Measurements from ENCODE around the gene LAPTM5. TPM values are rescaled to one million over a fixed set of nuclear protein-coding genes. Genes with fewer than 3 reads are reported as not detected.
"Not testable (repeated sequence)": the region's sequence is repeated elsewhere in the genome, so short reads cannot be mapped to it uniquely, and the experiment has no call there.

LAPTM5 gene
- total RNA-seq, 1 donor from 2014 or later: 189 TPM

- Mint-ChIP-seq H3K9me3 (no peaks in the 10 kb centered on the region), H3K27ac (no peak overlapping the region), H3K4me3 (ENCODE audit: low read depth) (no peak overlapping the region), H3K4me1 (ENCODE audit: low read depth) (peaks cover 8% of the 10 kb centered on the region), H3K36me3 (ENCODE audit: low read depth) (no peaks in the 10 kb centered on the region), H3K27me3 (ENCODE audit: low read depth) (peaks cover 14% of the 10 kb centered on the region)
- intact Hi-C loops (cut with micrococcal nuclease): no loop called here
- no peak for DNase-seq (ENCODE audit: low spot score)
Observed at GRCh38 chr1:30793209-30793608, 35.6 kb upstream of the LAPTM5 start.

- Mint-ChIP-seq H3K4me1 (ENCODE audit: low read depth) (peaks cover 5% of the 10 kb centered on the region), H3K4me3 (ENCODE audit: low read depth) (no peak overlapping the region), H3K27me3 (ENCODE audit: low read depth) (peaks cover 14% of the 10 kb centered on the region), H3K9me3 (no peaks in the 10 kb centered on the region), H3K36me3 (ENCODE audit: low read depth) (no peaks in the 10 kb centered on the region), H3K27ac (no peak overlapping the region)
- intact Hi-C loops (cut with micrococcal nuclease): no loop called here
- no peak for DNase-seq (ENCODE audit: low spot score)
Observed at GRCh38 chr1:30791868-30792267, 34.3 kb upstream of the LAPTM5 start.

GRCh38 chr1:30790850-30791778, 33.5 kb upstream of the LAPTM5 start:
- Mint-ChIP-seq H3K4me1 (ENCODE audit: low read depth) (peaks cover 5% of the 10 kb centered on the region), H3K36me3 (ENCODE audit: low read depth) (no peaks in the 10 kb centered on the region), H3K27ac (no peak overlapping the region), H3K4me3 (ENCODE audit: low read depth) (no peak overlapping the region), H3K9me3 (no peaks in the 10 kb centered on the region), H3K27me3 (ENCODE audit: low read depth) (peaks cover 14% of the 10 kb centered on the region)
- no peak for DNase-seq (ENCODE audit: low spot score)
- intact Hi-C loops (cut with micrococcal nuclease): no loop called here

GRCh38 chr1:30790256-30790525, 32.6 kb upstream of the LAPTM5 start:
- H3K9me3 Mint-ChIP-seq; H3K36me3 Mint-ChIP-seq (ENCODE audit: low read depth); DNase-seq (ENCODE audit: low spot score); intact Hi-C loops (cut with micrococcal nuclease); H3K27ac Mint-ChIP-seq; H3K4me1 Mint-ChIP-seq (ENCODE audit: low read depth); H3K4me3 Mint-ChIP-seq (ENCODE audit: low read depth): not testable (repeated sequence)
- peaks cover 14% of the 10 kb centered on the region for H3K27me3 Mint-ChIP-seq (ENCODE audit: low read depth)

GRCh38 chr1:30789388-30790255, 32.0 kb upstream of the LAPTM5 start:
- intact Hi-C loops (cut with micrococcal nuclease): no loop called here
- H3K36me3 Mint-ChIP-seq (ENCODE audit: low read depth): no peaks in the 10 kb centered on the region
- no peak for DNase-seq (ENCODE audit: low spot score)
- no peak overlapping the region for H3K27ac Mint-ChIP-seq
- H3K27me3 Mint-ChIP-seq (ENCODE audit: low read depth): peaks cover 17% of the 10 kb centered on the region
- H3K4me1 Mint-ChIP-seq (ENCODE audit: low read depth): peaks cover 5% of the 10 kb centered on the region
- no peak overlapping the region for H3K4me3 Mint-ChIP-seq (ENCODE audit: low read depth)
- no peaks in the 10 kb centered on the region for H3K9me3 Mint-ChIP-seq

- H3K36me3 Mint-ChIP-seq (ENCODE audit: low read depth): no peaks in the 10 kb centered on the region
- no peak for DNase-seq (ENCODE audit: low spot score)
- no peak overlapping the region for H3K4me3 Mint-ChIP-seq (ENCODE audit: low read depth)
- H3K27ac Mint-ChIP-seq: no peak overlapping the region
- peaks cover 5% of the 10 kb centered on the region for H3K4me1 Mint-ChIP-seq (ENCODE audit: low read depth)
- intact Hi-C loops (cut with micrococcal nuclease): no loop called here
- no peaks in the 10 kb centered on the region for H3K9me3 Mint-ChIP-seq
- peaks cover 17% of the 10 kb centered on the region for H3K27me3 Mint-ChIP-seq (ENCODE audit: low read depth)
Observed at GRCh38 chr1:30788580-30789387, 31.2 kb upstream of the LAPTM5 start.

- H3K4me1 Mint-ChIP-seq (ENCODE audit: low read depth): peaks cover 5% of the 10 kb centered on the region
- H3K27me3 Mint-ChIP-seq (ENCODE audit: low read depth): peaks cover 16% of the 10 kb centered on the region
- intact Hi-C loops (cut with micrococcal nuclease): no loop called here
- H3K9me3 Mint-ChIP-seq: no peaks in the 10 kb centered on the region
- H3K27ac Mint-ChIP-seq: no peak overlapping the region
- H3K4me3 Mint-ChIP-seq (ENCODE audit: low read depth): no peak overlapping the region
- H3K36me3 Mint-ChIP-seq (ENCODE audit: low read depth): no peaks in the 10 kb centered on the region
- DNase-seq (ENCODE audit: low spot score): no peak
Observed at GRCh38 chr1:30787856-30788495, 30.4 kb upstream of the LAPTM5 start.

GRCh38 chr1:30787266-30787665, 29.7 kb upstream of the LAPTM5 start:
- H3K9me3 Mint-ChIP-seq: no peaks in the 10 kb centered on the region
- H3K36me3 Mint-ChIP-seq (ENCODE audit: low read depth): no peaks in the 10 kb centered on the region
- intact Hi-C loops (cut with micrococcal nuclease): no loop called here
- DNase-seq (ENCODE audit: low spot score): no peak
- H3K4me1 Mint-ChIP-seq (ENCODE audit: low read depth): peaks cover 8% of the 10 kb centered on the region
- peaks cover 14% of the 10 kb centered on the region for H3K27me3 Mint-ChIP-seq (ENCODE audit: low read depth)
- no peak overlapping the region for H3K4me3 Mint-ChIP-seq (ENCODE audit: low read depth)
- H3K27ac Mint-ChIP-seq: no peak overlapping the region

- H3K9me3 Mint-ChIP-seq: no peaks in the 10 kb centered on the region
- peaks cover 8% of the 10 kb centered on the region for H3K4me1 Mint-ChIP-seq (ENCODE audit: low read depth)
- no peak for DNase-seq (ENCODE audit: low spot score)
- no peak overlapping the region for H3K4me3 Mint-ChIP-seq (ENCODE audit: low read depth)
- intact Hi-C loops (cut with micrococcal nuclease): no loop called here
- no peak overlapping the region for H3K27ac Mint-ChIP-seq
- H3K27me3 Mint-ChIP-seq (ENCODE audit: low read depth): peaks cover 14% of the 10 kb centered on the region
- H3K36me3 Mint-ChIP-seq (ENCODE audit: low read depth): no peaks in the 10 kb centered on the region
Observed at GRCh38 chr1:30786264-30786991, 28.9 kb upstream of the LAPTM5 start.

- no peaks in the 10 kb centered on the region for H3K36me3 Mint-ChIP-seq (ENCODE audit: low read depth)
- peaks cover 4% of the 10 kb centered on the region for H3K4me1 Mint-ChIP-seq (ENCODE audit: low read depth)
- no peak overlapping the region for H3K27ac Mint-ChIP-seq
- no peak overlapping the region for H3K4me3 Mint-ChIP-seq (ENCODE audit: low read depth)
- intact Hi-C loops (cut with micrococcal nuclease): no loop called here
- DNase-seq (ENCODE audit: low spot score): no peak
- H3K9me3 Mint-ChIP-seq: no peaks in the 10 kb centered on the region
- peaks cover 7% of the 10 kb centered on the region for H3K27me3 Mint-ChIP-seq (ENCODE audit: low read depth)
Observed at GRCh38 chr1:30785714-30786113, 28.1 kb upstream of the LAPTM5 start.

- peaks cover 6% of the 10 kb centered on the region for H3K27me3 Mint-ChIP-seq (ENCODE audit: low read depth)
- peaks cover 4% of the 10 kb centered on the region for H3K4me1 Mint-ChIP-seq (ENCODE audit: low read depth)
- DNase-seq (ENCODE audit: low spot score): no peak
- no peak overlapping the region for H3K4me3 Mint-ChIP-seq (ENCODE audit: low read depth)
- no peaks in the 10 kb centered on the region for H3K36me3 Mint-ChIP-seq (ENCODE audit: low read depth)
- intact Hi-C loops (cut with micrococcal nuclease): no loop called here
- H3K9me3 Mint-ChIP-seq: no peaks in the 10 kb centered on the region
- H3K27ac Mint-ChIP-seq: no peak overlapping the region
Observed at GRCh38 chr1:30785181-30785580, 27.6 kb upstream of the LAPTM5 start.
